IMR-90 (cell line): ENCODE measurements around the gene CDH13. TPM values are rescaled to one million over a fixed set of nuclear protein-coding genes. Genes with fewer than 3 reads are reported as not detected.

Experiments used
- ATAC-seq: fragments of 200-7000 bp; cut with Tn5 transposase; 2 replicates; pipeline ENCODE4 v1.9.1; 2020; ENCODE audit warnings: low read depth, mild to moderate bottlenecking, moderate library complexity
- BruUV-seq: library from RNA; stranded (reverse); fragments of 400-500 nt; replicated peaks from 2 replicates; lab custom pipeline; 2021; lab: Mats Ljungman, UMichigan
- CTCF ChIA-PET: fragments of 300-600 bp; formaldehyde crosslinking; extraction: SDS; loops from one replicate; lab custom pipeline; 2021; ENCODE audit warnings: antibody characterized with exemption; lab: Yijun Ruan, JAX
- POLR2A ChIA-PET: fragments of 300-600 bp; sonication (Branson Sonifier 250); formaldehyde crosslinking; loops from one replicate; lab custom pipeline; 2022; ENCODE audit warnings: antibody characterized with exemption; ENCODE audit not compliant: unreplicated experiment; lab: Charles Lee
- DNase-seq: peaks from one replicate; pipeline ENCODE4 v3.0.0; 2013
- H2AFZ ChIP-seq: replicated peaks from 2 replicates; pipeline ENCODE3; 2013; ENCODE audit warnings: low read length, mild to moderate bottlenecking; ENCODE audit not compliant: poor library complexity
- H2AK5ac ChIP-seq: 2 replicates; pipeline ENCODE4 v1.6.1; 2013; ENCODE audit warnings: low read depth, low read length, inconsistent platforms
- H2AK9ac ChIP-seq: replicated peaks from 2 replicates; pipeline ENCODE3; 2013; ENCODE audit warnings: mild to moderate bottlenecking, low read depth, low read length, moderate library complexity; ENCODE audit not compliant: poor library complexity
- H2BK120ac ChIP-seq: 2 replicates; pipeline ENCODE4 v1.6.1; 2013; ENCODE audit warnings: low read depth, low read length, inconsistent platforms
- H2BK15ac ChIP-seq: 3 replicates; pipeline ENCODE4 v1.6.1; 2013; ENCODE audit warnings: low read depth, low read length, inconsistent platforms
- H2BK20ac ChIP-seq: 2 replicates; pipeline ENCODE4 v1.6.1; 2013; ENCODE audit warnings: low read depth, mild to moderate bottlenecking, inconsistent platforms, low read length, moderate library complexity
- H2BK5ac ChIP-seq: 2 replicates; pipeline ENCODE4 v1.6.1; 2013; ENCODE audit warnings: mild to moderate bottlenecking, low read depth, low read length, inconsistent platforms; ENCODE audit not compliant: poor library complexity, severe bottlenecking
- H3K14ac ChIP-seq: replicated peaks from 2 replicates; pipeline ENCODE4 v1.6.1; 2013; ENCODE audit warnings: low read depth, low read length, inconsistent platforms
- H3K18ac ChIP-seq: 2 replicates; pipeline ENCODE4 v1.6.1; 2013; ENCODE audit warnings: low read depth, low read length, control low read depth
- H3K23ac ChIP-seq: 2 replicates; pipeline ENCODE4 v1.6.1; 2013; ENCODE audit warnings: low read depth, low read length, inconsistent platforms
- H3K27ac ChIP-seq: 2 replicates; pipeline ENCODE4 v1.5.1; 2013; ENCODE audit warnings: mild to moderate bottlenecking, control low read depth, low read length; ENCODE audit not compliant: insufficient read depth
- H3K27me3 ChIP-seq: 2 replicates; pipeline ENCODE4 v1.6.1; 2013; ENCODE audit warnings: low read length; ENCODE audit not compliant: control insufficient read depth, insufficient read depth
- H3K36me3 ChIP-seq: 2 replicates; pipeline ENCODE4 v1.6.1; 2013; ENCODE audit warnings: low read length, mixed read lengths; ENCODE audit not compliant: control insufficient read depth, insufficient read depth
- H3K4ac ChIP-seq: 2 replicates; pipeline ENCODE4 v1.6.1; 2013; ENCODE audit warnings: low read depth, low read length, inconsistent platforms
- H3K4me1 ChIP-seq: 2 replicates; pipeline ENCODE4 v1.6.1; 2013; ENCODE audit warnings: low read length, mixed read lengths; ENCODE audit not compliant: control insufficient read depth, insufficient read depth
- H3K4me2 ChIP-seq: 2 replicates; pipeline ENCODE4 v1.6.1; 2013; ENCODE audit warnings: low read depth, mild to moderate bottlenecking, control low read depth, low read length, moderate library complexity
- H3K4me3 ChIP-seq: 2 replicates; pipeline ENCODE4 v1.5.1; 2013; ENCODE audit warnings: low read depth, mild to moderate bottlenecking, control low read depth, low read length, moderate library complexity; ENCODE audit not compliant: insufficient read depth
- H3K56ac ChIP-seq: 2 replicates; pipeline ENCODE4 v1.6.1; 2013; ENCODE audit warnings: low read length, inconsistent platforms; ENCODE audit not compliant: insufficient read depth; ENCODE audit errors: extremely low read depth
- H3K79me1 ChIP-seq, 2 experiments: 2 replicates each; pipeline ENCODE4 v1.6.1; 2013; ENCODE audit warnings: low read length in 2 of 2, inconsistent platforms in 1 of 2, low read depth in 1 of 2
- H3K9ac ChIP-seq: 2 replicates; pipeline ENCODE4 v1.6.1; 2013; ENCODE audit warnings: low read depth, low read length, control low read depth
- H3K9me1 ChIP-seq: 2 replicates; pipeline ENCODE4 v1.6.1; 2013; ENCODE audit warnings: low read length, inconsistent platforms; ENCODE audit not compliant: insufficient read depth
- H3K9me3 ChIP-seq: 2 replicates; pipeline ENCODE4 v1.6.1; 2013; ENCODE audit warnings: low read length; ENCODE audit not compliant: control insufficient read depth, insufficient read depth
- H4K20me1 ChIP-seq: 2 replicates; pipeline ENCODE4 v1.6.1; 2013; ENCODE audit warnings: low read length, inconsistent platforms; ENCODE audit not compliant: insufficient read depth
- H4K5ac ChIP-seq: 2 replicates; pipeline ENCODE4 v1.6.1; 2013; ENCODE audit warnings: mild to moderate bottlenecking, low read depth, low read length, control low read depth
- H4K8ac ChIP-seq, 2 experiments: 2 replicates each; pipeline ENCODE4 v1.6.1; 2013; ENCODE audit warnings: low read depth in 2 of 2, low read length in 2 of 2, control low read depth in 1 of 2, inconsistent platforms in 1 of 2
- H4K91ac ChIP-seq: 2 replicates; pipeline ENCODE4 v1.6.1; 2013; ENCODE audit warnings: low read depth, low read length, inconsistent platforms; ENCODE audit not compliant: insufficient read depth
- BHLHE40 ChIP-seq: fragments of 150-350 bp; IDR thresholded peaks from 2 replicates; pipeline ENCODE4 v1.6.1; 2016; ENCODE audit warnings: mild to moderate bottlenecking, low read depth, low read length
- CEBPB ChIP-seq: IDR thresholded peaks from 2 replicates; pipeline ENCODE4 v1.6.1; 2012; ENCODE audit warnings: low read depth, low read length, improper control_type of control experiment
- CHD1 ChIP-seq: IDR thresholded peaks from 2 replicates; pipeline ENCODE4 v1.6.1; 2012; ENCODE audit warnings: low read depth, low read length, improper control_type of control experiment
- CTCF ChIP-seq: conservative IDR thresholded peaks from 2 replicates; pipeline ENCODE4 v1.5.1; 2012; ENCODE audit warnings: mild to moderate bottlenecking, low read depth, low read length, improper control_type of control experiment
- ELK1 ChIP-seq: fragments of 150-350 bp; IDR thresholded peaks from 2 replicates; pipeline ENCODE4 v1.6.1; 2016; ENCODE audit warnings: low read depth, mild to moderate bottlenecking, low read length, moderate library complexity, borderline replicate concordance
- FOS ChIP-seq: fragments of 150-350 bp; IDR thresholded peaks from 2 replicates; pipeline ENCODE4 v1.6.1; 2016; ENCODE audit warnings: low read depth, low read length
- MAFK ChIP-seq: IDR thresholded peaks from 2 replicates; pipeline ENCODE4 v1.6.1; 2012; ENCODE audit warnings: low read depth, low read length, improper control_type of control experiment
- MAZ ChIP-seq: IDR thresholded peaks from 2 replicates; pipeline ENCODE4 v1.6.1; 2012; ENCODE audit warnings: low read depth, mild to moderate bottlenecking, low read length, improper control_type of control experiment, moderate library complexity, borderline replicate concordance
- MXI1 ChIP-seq: IDR thresholded peaks from 2 replicates; pipeline ENCODE4 v1.6.1; 2012; ENCODE audit warnings: low read depth, mild to moderate bottlenecking, low read length, moderate library complexity, borderline replicate concordance
- NFE2L2 ChIP-seq: fragments of 150-350 bp; IDR thresholded peaks from 2 replicates; pipeline ENCODE4 v1.6.1; 2016; ENCODE audit warnings: low read depth, mild to moderate bottlenecking, low read length
- POLR2A ChIP-seq: IDR thresholded peaks from 2 replicates; pipeline ENCODE4 v1.6.1; 2012; ENCODE audit warnings: mild to moderate bottlenecking, low read depth, low read length
- RAD21 ChIP-seq: IDR thresholded peaks from 2 replicates; pipeline ENCODE4 v1.6.1; 2012; ENCODE audit warnings: low read length, improper control_type of control experiment
- RCOR1 ChIP-seq: IDR thresholded peaks from 2 replicates; pipeline ENCODE4 v1.6.1; 2012; ENCODE audit warnings: mild to moderate bottlenecking, low read length, improper control_type of control experiment; ENCODE audit not compliant: insufficient replicate concordance
- RFX5 ChIP-seq: IDR thresholded peaks from 2 replicates; pipeline ENCODE4 v1.8.0; 2012; ENCODE audit warnings: low read depth, mild to moderate bottlenecking, low read length, moderate library complexity
- SMC3 ChIP-seq: fragments of 150-350 bp; IDR thresholded peaks from 2 replicates; pipeline ENCODE4 v1.6.1; 2016; ENCODE audit warnings: low read depth, mild to moderate bottlenecking, antibody characterized with exemption, low read length, moderate library complexity
- WGBS, 2 experiments: methylation state at CpG; one replicate each; pipeline versions ENCODE4 v1.1.5 to v1.1.7; 2013; ENCODE audit warnings: missing lambda C conversion rate in 2 of 2; ENCODE audit not compliant: insufficient read length in 1 of 2; ENCODE audit errors: extremely low coverage in 2 of 2; 5-methylcytosine and 5-hydroxymethylcytosine counted together
- dilution Hi-C: fragments of 300-500 bp; cut with HindIII; formaldehyde crosslinking; loops from one replicate; pipeline ENCODE4 v1.14.3; 2018; ENCODE audit warnings: low sequenced_read_pairs; ENCODE audit not compliant: unreplicated experiment
- in situ Hi-C: fragments of 300-500 bp; cut with MboI; formaldehyde crosslinking; loops from 3 replicates; pipeline ENCODE4 v1.14.3; 2019; ENCODE audit warnings: low sequenced_read_pairs, inconsistent platforms, mixed read lengths
- intact Hi-C: fragments of 100-400 bp; cut with micrococcal nuclease; formaldehyde crosslinking; loops from 2 replicates; pipeline ENCODE4 v1.10.0; 2022
- polyA plus RNA-seq, 3 experiments: library from polyadenylated mRNA; depleted of rRNA; stranded (reverse); fragments of >200 nt; gene quantifications; 2 replicates each; pipeline ENCODE4 v1.2.3, GENCODE V29; 2012; ENCODE audit warnings: low replicate concordance in 1 of 3
- total RNA-seq: library from RNA; depleted of rRNA; stranded (reverse); fragments of >200 nt; gene quantifications from 2 replicates; pipeline ENCODE4 v1.2.3, GENCODE V29; 2012
- TF ChIP-seq, protein P1 (sequence below): fragments of 150-350 bp; IDR thresholded peaks from 2 replicates; pipeline ENCODE4 v1.6.1; 2017; ENCODE audit warnings: mild to moderate bottlenecking, antibody characterized with exemption, low read length, low read depth

The CDH13 gene
- total and polyA plus RNA-seq, 2 of the 4 experiments (the other 2 are of a cell fraction): 61.6 to 74.7 TPM

GRCh38 chr16:82841108-82841507 lies 214.3 kb downstream of the CDH13 start:
- H4K5ac ChIP-seq: no peak overlapping the region
- H4K20me1 ChIP-seq: no peaks in the 10 kb centered on the region; the same call in 1 of the 2 replicates
- no peak overlapping the region for H3K4me2 ChIP-seq
- H3K4me3 ChIP-seq: no peak overlapping the region
- H2BK20ac ChIP-seq: no peak overlapping the region
- no peak for DNase-seq
- no peak overlapping the region for H3K23ac ChIP-seq
- H2AK9ac ChIP-seq: no peak overlapping the region
- ChIA-PET CTCF (interaction anchor here (0.6 kb wide), 1 partner anchor 211 kb away, joined by 4 read pairs; no protein-coding TSS in a partner anchor), POLR2A (no interaction called here)
- no peaks in the 10 kb centered on the region for H3K36me3 ChIP-seq
- no peak overlapping the region for H3K27ac ChIP-seq
- no peak for ATAC-seq
- H3K18ac ChIP-seq: no peak overlapping the region
- no peak overlapping the region for H2BK15ac ChIP-seq
- no peaks in the 10 kb centered on the region for H3K9me3 ChIP-seq
- no peaks in the 10 kb centered on the region; the same call in 1 of the 2 replicates for H3K9me1 ChIP-seq
- 93% methylated on average over 2 of the region's 3 CpGs; no CpG with 5 or more reads in 1 of the 2 experiments for WGBS, 2 experiments
- H3K27me3 ChIP-seq: no peaks in the 10 kb centered on the region
- H2BK120ac ChIP-seq: no peak overlapping the region
- no peak overlapping the region for H4K8ac ChIP-seq
- no peak overlapping the region for H3K4ac ChIP-seq
- BruUV-seq: no TSS peak
- H3K9ac ChIP-seq: no peak overlapping the region
- dilution Hi-C loops: no loop called here
- no peak for TF ChIP-seq FOS
- TF ChIP-seq RFX5: no peak
- TF ChIP-seq, protein P1, sequence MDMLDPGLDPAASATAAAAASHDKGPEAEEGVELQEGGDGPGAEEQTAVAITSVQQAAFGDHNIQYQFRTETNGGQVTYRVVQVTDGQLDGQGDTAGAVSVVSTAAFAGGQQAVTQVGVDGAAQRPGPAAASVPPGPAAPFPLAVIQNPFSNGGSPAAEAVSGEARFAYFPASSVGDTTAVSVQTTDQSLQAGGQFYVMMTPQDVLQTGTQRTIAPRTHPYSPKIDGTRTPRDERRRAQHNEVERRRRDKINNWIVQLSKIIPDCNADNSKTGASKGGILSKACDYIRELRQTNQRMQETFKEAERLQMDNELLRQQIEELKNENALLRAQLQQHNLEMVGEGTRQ: no peak
- no peak for TF ChIP-seq RAD21
- TF ChIP-seq ELK1: no peak
- TF ChIP-seq CEBPB: no peak
- no peak for TF ChIP-seq MAZ
- no peak for TF ChIP-seq BHLHE40
- TF ChIP-seq MAFK: no peak
- no peak for TF ChIP-seq NFE2L2
- no peak for TF ChIP-seq SMC3
- TF ChIP-seq CTCF: no peak
- TF ChIP-seq CHD1: no peak
- TF ChIP-seq POLR2A: no peak
- no peak for TF ChIP-seq MXI1
- no peak for TF ChIP-seq RCOR1
- no peak overlapping the region for H2AFZ ChIP-seq
- H3K56ac ChIP-seq: no peak overlapping the region
- H3K79me1 ChIP-seq: peaks cover 4 to 17% of the 10 kb centered on the region in 2 experiments; a peak in 3 of 4 replicates
- H2BK5ac ChIP-seq: no peak overlapping the region
- H3K4me1 ChIP-seq: no peaks in the 10 kb centered on the region
- H3K14ac ChIP-seq: no peak overlapping the region
- intact Hi-C loops: no loop called here
- no peak overlapping the region for H4K91ac ChIP-seq
- in situ Hi-C loops: no loop called here
- no peak overlapping the region for H2AK5ac ChIP-seq
